IPS-18a (cell line): Measurements from ENCODE around the gene TRAPPC12.
"Not testable (repeated sequence)": the region's sequence is repeated elsewhere in the genome, so short reads cannot be mapped to it uniquely, and the experiment has no call there.

Source experiments
- H3K27ac ChIP-seq: one replicate; pipeline ENCODE4 v1.5.1; 2013; ENCODE audit warnings: low read length
- H3K27me3 ChIP-seq: one replicate; pipeline ENCODE4 v1.6.1; 2013; ENCODE audit warnings: mild to moderate bottlenecking, low read length; ENCODE audit not compliant: control insufficient read depth, insufficient read depth
- H3K36me3 ChIP-seq: one replicate; pipeline ENCODE4 v1.6.1; 2013; ENCODE audit warnings: low read depth, low read length; ENCODE audit not compliant: control insufficient read depth
- H3K4me1 ChIP-seq: one replicate; pipeline ENCODE4 v1.6.1; 2013; ENCODE audit warnings: low read depth, low read length; ENCODE audit not compliant: control insufficient read depth
- H3K4me3 ChIP-seq: one replicate; pipeline ENCODE4 v1.5.1; 2013; ENCODE audit warnings: low read length
- H3K9ac ChIP-seq: one replicate; pipeline ENCODE4 v1.6.1; 2013; ENCODE audit warnings: mild to moderate bottlenecking, low read length, moderate library complexity
- H3K9me3 ChIP-seq: one replicate; pipeline ENCODE4 v1.6.1; 2013; ENCODE audit warnings: low read depth, low read length; ENCODE audit not compliant: control insufficient read depth

TRAPPC12 gene

DNA sequence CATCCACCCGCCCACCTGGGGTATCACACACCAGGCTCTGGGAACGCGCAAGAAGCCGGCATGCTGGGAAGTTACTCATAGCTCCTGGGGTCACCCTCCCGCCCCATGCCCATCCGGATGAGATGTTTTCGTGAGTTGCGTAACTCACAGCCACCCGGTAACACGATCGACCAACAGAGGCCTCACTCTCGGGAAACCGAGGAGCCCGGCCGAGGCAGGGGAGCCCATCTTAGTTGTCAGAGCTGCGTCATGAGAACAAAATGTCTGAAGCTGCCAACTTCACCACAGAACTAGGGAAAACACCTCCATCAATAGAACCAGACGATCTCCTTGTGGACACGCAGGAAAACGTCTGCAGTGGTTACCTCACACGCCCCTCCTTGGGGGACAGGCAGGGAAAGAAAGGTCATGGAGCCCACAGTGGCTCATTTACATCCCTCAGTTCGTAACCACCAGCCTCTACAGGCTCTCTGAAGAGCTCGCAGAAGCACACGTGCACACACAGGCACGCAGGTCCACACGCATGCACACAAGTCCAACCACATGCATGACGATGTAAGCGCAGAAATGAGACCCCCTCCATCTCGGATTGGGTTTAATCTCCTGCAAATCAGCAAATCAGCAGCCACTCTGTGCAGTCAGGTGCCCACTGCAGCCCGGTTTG lies 113.6 kb downstream of the TRAPPC12 start:
- Histone ChIP-seq H3K27me3 (no peaks in the 10 kb centered on the region), H3K9me3 (no peaks in the 10 kb centered on the region), H3K4me3 (no peak overlapping the region), H3K4me1 (no peaks in the 10 kb centered on the region), H3K9ac (no peak overlapping the region), H3K36me3 (peaks cover 13% of the 10 kb centered on the region), H3K27ac (no peak overlapping the region)

DNA sequence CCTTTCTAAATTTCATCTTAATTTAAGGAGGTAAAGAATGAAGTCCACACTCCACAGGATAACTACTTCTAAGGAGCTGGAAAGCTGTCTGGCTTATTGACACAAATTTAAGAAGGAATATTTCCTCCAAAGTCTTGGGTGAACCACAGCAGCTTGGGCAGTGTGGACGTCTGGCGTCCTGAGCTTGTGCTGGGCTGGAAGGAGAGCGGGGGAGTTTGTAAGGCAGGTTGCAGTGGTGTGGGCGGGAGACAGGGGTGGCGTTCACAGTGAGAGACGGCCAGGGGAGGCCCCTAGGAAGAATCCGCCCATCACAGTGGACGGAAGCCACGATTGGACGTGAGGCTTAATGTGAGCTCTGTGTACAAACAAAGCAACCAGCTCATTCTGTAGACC lies 114.1 kb downstream of the TRAPPC12 start:
- Histone ChIP-seq H3K9me3 (no peaks in the 10 kb centered on the region), H3K27ac (no peak overlapping the region), H3K4me1 (no peaks in the 10 kb centered on the region), H3K36me3 (peaks cover 13% of the 10 kb centered on the region), H3K4me3 (no peak overlapping the region), H3K27me3 (no peaks in the 10 kb centered on the region), H3K9ac (no peak overlapping the region)

DNA sequence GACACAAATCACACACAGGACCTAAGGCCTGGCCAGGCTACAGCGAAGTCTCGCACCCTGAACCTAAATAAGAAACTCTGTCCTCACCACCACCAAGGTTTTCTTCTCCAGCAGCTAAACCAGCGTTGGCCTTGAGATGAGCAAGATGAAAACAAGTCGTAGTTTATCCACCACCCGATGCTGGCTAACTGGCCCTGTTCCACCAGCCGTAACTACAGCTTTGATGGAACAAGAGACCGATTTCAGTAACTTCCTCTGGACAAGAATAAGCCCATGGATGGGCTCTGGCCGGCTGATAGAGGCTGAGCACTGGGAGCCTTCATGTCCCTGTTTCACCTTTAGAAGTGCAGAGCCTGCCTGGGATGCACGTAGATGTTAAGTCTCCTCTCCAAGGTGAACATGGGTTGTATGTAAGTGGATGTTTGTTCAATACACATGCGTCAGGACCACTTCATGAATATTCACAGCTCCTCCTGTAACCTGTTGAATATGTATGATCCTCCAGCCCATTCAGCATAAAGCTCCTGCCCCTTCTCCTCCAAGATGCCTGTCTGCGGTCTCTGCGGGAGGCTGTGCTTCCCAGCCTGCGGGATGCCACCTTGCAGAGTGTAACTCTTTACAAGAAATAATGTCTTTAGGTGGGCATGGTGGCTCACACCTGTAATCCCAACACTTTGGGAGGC lies 115.6 kb downstream of the TRAPPC12 start:
- no peaks in the 10 kb centered on the region for H3K9me3 ChIP-seq
- no peak overlapping the region for H3K27ac ChIP-seq
- H3K4me1 ChIP-seq, result no peaks in the 10 kb centered on the region
- H3K9ac ChIP-seq, result no peak overlapping the region
- H3K27me3 ChIP-seq, result no peaks in the 10 kb centered on the region
- H3K4me3 ChIP-seq, result no peak overlapping the region
- peaks cover 18% of the 10 kb centered on the region for H3K36me3 ChIP-seq

DNA sequence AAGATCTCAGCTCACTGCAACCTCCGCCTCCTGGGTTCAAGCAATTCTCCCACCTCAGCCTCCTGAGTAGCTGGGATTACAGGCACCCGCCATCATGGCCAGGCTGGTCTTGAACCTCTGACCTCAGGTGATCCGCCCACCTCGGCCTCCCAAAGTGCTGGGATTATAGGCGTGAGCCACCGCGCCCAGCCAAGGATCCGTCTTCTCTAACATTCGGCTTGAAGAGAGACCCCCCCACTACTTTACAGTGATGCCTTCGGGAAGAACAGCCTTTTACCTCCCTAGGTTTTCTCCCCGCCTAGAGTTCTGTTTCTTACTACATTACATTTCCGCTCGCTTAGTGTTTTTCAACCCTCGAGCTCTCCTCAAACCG lies 117.2 kb downstream of the TRAPPC12 start:
- H3K27ac ChIP-seq, H3K9ac ChIP-seq, H3K4me1 ChIP-seq, H3K9me3 ChIP-seq, H3K4me3 ChIP-seq, H3K27me3 ChIP-seq: not testable (repeated sequence)
- peaks cover 21% of the 10 kb centered on the region for H3K36me3 ChIP-seq

DNA sequence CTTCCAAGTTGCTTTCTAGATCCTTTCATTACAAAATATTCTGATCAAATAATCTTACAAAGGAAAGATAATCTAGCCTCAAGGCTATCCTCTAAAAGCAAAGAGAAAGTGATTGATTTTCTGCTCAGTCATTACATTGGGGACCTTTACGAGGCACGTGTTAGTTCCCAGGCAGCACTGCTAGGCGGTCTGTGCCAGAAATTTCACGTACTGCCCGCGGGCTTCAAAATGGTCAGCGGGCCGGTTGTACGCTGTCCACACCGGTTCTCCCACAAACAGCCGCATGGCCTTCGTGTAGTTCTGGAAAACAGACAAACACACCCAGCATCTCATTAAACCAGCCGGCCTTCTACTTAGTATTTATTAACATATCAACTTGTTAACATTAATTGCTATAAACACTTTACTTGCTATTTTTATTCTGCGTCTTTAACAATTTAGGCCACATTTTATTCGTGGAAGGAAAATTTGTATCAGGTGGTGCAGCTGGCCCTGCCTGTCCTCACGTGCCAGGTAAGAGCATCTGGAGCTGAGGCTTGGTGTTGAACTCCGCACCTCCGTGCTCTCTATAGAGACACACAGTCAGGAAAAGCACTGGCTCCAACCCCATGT lies 119.4 kb downstream of the TRAPPC12 start:
- no peaks in the 10 kb centered on the region for H3K27me3 ChIP-seq
- peaks cover 21% of the 10 kb centered on the region for H3K36me3 ChIP-seq
- no peak overlapping the region for H3K4me3 ChIP-seq
- no peaks in the 10 kb centered on the region for H3K4me1 ChIP-seq
- no peak overlapping the region for H3K9ac ChIP-seq
- no peaks in the 10 kb centered on the region for H3K9me3 ChIP-seq
- H3K27ac ChIP-seq, result no peak overlapping the region

DNA sequence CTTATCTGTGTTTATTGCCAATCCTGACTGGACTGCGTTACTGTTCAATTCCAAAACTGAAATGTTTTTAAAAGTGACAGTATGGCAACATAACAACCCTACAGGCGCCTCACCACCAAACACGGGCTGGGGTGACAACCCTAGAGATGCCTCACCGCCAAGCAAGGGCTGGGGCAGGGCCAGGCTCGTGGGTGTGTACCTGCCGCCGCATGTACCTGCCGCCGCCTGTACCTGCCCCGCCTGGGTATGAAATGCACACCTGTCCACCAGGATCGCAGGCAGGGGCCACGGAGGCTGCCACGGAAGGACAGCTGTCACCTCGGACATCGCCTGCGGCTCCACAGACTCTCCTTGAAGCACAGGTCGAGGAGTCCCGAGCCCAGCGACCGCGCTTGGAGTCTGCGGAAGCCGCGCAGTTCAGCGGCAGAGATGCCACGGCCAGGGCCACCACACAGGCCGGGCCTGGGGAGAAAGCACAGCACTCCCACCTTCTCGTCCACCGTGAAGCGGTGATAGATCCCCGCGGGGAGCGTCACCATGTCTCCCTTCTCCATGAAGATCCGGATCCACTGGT lies 120.9 kb downstream of the TRAPPC12 start:
- Histone ChIP-seq H3K27me3 (no peaks in the 10 kb centered on the region), H3K27ac (no peak overlapping the region), H3K4me3 (no peak overlapping the region), H3K4me1 (no peaks in the 10 kb centered on the region), H3K9me3 (no peaks in the 10 kb centered on the region), H3K36me3 (peaks cover 27% of the 10 kb centered on the region), H3K9ac (no peak overlapping the region)

DNA sequence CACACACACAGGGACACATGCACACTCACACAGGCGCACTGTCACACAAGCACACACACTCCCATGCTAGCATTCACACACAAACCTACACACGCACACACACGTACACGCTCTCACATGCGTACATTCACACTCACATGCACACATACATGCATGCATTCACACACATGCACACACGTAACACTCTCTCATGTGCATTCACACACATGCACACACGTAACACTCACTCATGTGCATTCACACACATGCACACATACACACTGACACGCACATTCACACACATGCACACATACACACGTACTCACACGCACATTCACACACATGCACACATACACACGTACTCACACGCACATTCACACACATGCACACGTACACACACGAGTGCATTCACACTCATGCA lies 123.6 kb downstream of the TRAPPC12 start:
- no peak overlapping the region for H3K9ac ChIP-seq
- peaks cover 15% of the 10 kb centered on the region for H3K36me3 ChIP-seq
- H3K27ac ChIP-seq, result no peak overlapping the region
- no peaks in the 10 kb centered on the region for H3K27me3 ChIP-seq
- H3K4me1 ChIP-seq, result no peaks in the 10 kb centered on the region
- H3K9me3 ChIP-seq, result no peaks in the 10 kb centered on the region
- H3K4me3 ChIP-seq, result no peak overlapping the region

DNA sequence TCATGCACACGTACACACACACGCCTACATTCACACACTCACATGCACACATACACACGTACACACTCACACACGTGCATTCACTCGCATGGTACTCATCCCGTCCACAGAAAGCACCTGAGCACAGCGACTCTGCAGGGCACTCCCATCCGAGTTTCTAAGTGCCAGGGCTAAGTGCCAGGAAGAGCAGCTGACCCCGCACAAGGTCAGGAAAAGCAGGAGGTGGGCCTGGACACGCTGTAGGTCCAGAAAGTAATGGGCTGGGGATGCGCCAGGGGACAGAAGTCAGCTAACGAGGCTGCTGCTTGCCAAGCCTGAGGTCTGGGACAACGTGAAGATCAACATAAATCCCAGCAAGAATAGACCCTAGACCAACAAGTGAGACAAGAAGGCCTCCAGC lies 124.0 kb downstream of the TRAPPC12 start:
- Histone ChIP-seq H3K27me3 (no peaks in the 10 kb centered on the region), H3K36me3 (peaks cover 14% of the 10 kb centered on the region), H3K27ac (no peak overlapping the region), H3K4me1 (no peaks in the 10 kb centered on the region), H3K4me3 (no peak overlapping the region), H3K9me3 (no peaks in the 10 kb centered on the region), H3K9ac (no peak overlapping the region)

DNA sequence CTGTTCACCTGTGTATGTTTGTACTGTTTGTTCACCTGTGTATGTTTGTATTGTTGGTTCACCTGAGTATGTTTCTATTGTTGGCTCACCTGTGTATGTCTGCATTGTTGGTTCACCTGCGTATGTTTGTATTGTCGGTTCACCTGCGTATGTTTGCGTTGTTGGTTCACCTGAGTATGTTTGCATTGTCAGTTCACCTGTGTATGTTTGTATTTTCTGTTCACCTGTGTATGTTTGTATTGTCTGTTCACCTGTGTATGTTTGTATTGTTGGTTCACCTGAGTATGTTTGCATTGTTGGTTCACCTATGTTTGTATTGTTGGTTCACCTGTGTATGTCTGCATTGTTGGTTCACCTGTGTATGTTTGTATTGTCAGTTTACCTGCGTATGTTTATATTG lies 125.2 kb downstream of the TRAPPC12 start:
- Histone ChIP-seq H3K4me1 (no peaks in the 10 kb centered on the region), H3K36me3 (peaks cover 11% of the 10 kb centered on the region), H3K4me3 (no peak overlapping the region), H3K27me3 (no peaks in the 10 kb centered on the region), H3K9me3 (no peaks in the 10 kb centered on the region), H3K9ac (no peak overlapping the region), H3K27ac (no peak overlapping the region)

DNA sequence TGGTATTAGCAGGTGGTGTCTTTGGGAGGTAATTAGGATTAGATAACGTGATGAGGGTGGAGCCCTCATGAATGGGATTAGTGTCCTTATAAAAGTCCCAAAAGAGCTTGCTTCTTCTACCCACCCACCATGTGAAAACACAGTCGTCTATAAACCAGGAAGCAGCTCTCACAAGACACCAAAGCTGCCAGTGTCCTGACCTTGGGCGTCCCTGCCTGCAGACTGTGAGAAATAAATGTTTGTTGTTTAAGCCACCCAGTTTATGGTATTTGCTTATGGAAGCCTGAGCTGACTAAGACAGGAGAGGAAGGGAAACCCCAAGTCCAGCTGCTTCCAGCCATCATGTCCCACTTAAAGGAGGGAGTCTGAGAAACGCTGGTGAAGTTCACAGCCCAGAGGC lies 126.3 kb downstream of the TRAPPC12 start:
- Histone ChIP-seq H3K27me3 (no peaks in the 10 kb centered on the region), H3K4me1 (no peaks in the 10 kb centered on the region), H3K9ac (no peak overlapping the region), H3K4me3 (no peak overlapping the region), H3K9me3 (no peaks in the 10 kb centered on the region), H3K27ac (no peak overlapping the region), H3K36me3 (peaks cover 8% of the 10 kb centered on the region)

DNA sequence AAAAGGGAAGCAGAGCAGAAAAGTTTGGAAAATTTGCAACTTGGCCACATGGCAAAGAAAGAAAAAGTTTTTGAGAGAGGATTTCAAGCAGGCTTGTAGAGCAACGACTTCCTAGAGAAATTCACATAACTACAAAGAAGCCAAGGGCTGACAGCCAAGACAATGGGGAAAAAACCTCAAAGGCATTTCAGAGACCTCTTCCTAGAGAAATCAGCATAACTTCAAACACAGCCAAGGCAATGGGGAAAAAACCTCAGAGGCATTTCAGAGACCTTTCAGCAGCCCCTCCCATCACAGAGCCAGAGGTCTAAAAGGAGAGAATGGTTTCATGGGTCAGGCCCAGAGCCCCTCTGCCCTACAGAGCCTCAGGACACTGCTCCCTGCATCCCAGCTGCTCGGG lies 132.6 kb downstream of the TRAPPC12 start:
- H3K27me3 ChIP-seq, result no peaks in the 10 kb centered on the region
- H3K36me3 ChIP-seq, result peaks cover 21% of the 10 kb centered on the region
- no peaks in the 10 kb centered on the region for H3K4me1 ChIP-seq
- H3K9me3 ChIP-seq, result no peaks in the 10 kb centered on the region
- H3K27ac ChIP-seq, result no peak overlapping the region
- H3K9ac ChIP-seq, result no peak overlapping the region
- no peak overlapping the region for H3K4me3 ChIP-seq
